A549 (cell line): ENCODE data around the gene ZNF43.
"Not testable (repeated sequence)": the region's sequence is repeated elsewhere in the genome, so short reads cannot be mapped to it uniquely, and the experiment has no call there.

Source experiments
- CTCF ChIP-seq: fragments of >200 bp; sonication (Bioruptor Twin); formaldehyde crosslinking; IDR thresholded peaks from 3 replicates; pipeline ENCODE4 v1.5.1; 2016
- POLR2A ChIP-seq: IDR thresholded peaks from 2 replicates; pipeline ENCODE4 v1.6.1; 2012; ENCODE audit warnings: mild to moderate bottlenecking, low read length
- REST ChIP-seq: fragments of 200-600 bp; sonication (generic); IDR thresholded peaks from 2 replicates; pipeline ENCODE4 v1.6.1; 2016; ENCODE audit warnings: antibody characterized with exemption, mild to moderate bottlenecking, moderate library complexity
- USF2 ChIP-seq: fragments of 450-650 bp; IDR thresholded peaks from 2 replicates; pipeline ENCODE4 v1.6.1; 2014; ENCODE audit warnings: antibody characterized with exemption

- TF ChIP-seq REST, CTCF, POLR2A, USF2: not testable (repeated sequence)
These were observed 27.5 kb downstream of the ZNF43 start for GRCh38 chr19:21808400-21809000.
